K562 (cell line): ENCODE results near the gene NEURL1B. TPM values are rescaled to one million over a fixed set of nuclear protein-coding genes. Genes with fewer than 3 reads are reported as not detected.

ENCODE experiments used
- IRF2 ChIP-seq: sonication (generic); formaldehyde crosslinking; IDR thresholded peaks from 2 replicates; pipeline ENCODE4 v1.8.1; 2022; ENCODE audit warnings: mild to moderate bottlenecking, missing genetic modification reagents
- MYNN ChIP-seq, 2 experiments: sonication (generic); formaldehyde crosslinking in 1 of 2; IDR thresholded peaks; 2 replicates each; pipeline versions ENCODE4 v1.5.0 to v1.6.1; 2016 to 2020; ENCODE audit warnings: antibody characterized with exemption in 1 of 2, missing genetic modification reagents in 1 of 2
- XRCC3 ChIP-seq: fragments of 450-650 bp; IDR thresholded peaks from 2 replicates; pipeline ENCODE4 v1.6.1; 2017; ENCODE audit warnings: mild to moderate bottlenecking, moderate library complexity
- ZBTB40 ChIP-seq, 2 experiments: fragments of 450-650 bp in 1 of 2; sonication (generic) in 1 of 2; formaldehyde crosslinking in 1 of 2; IDR thresholded peaks; 2 replicates each; pipeline versions ENCODE4 v1.7.1 to v1.9.0; 2016 to 2022; ENCODE audit warnings: inconsistent platforms in 1 of 2, mild to moderate bottlenecking in 1 of 2, missing genetic modification reagents in 1 of 2
- ZNF695 ChIP-seq: fragments of 450-650 bp; formaldehyde crosslinking; IDR thresholded peaks from 2 replicates; pipeline ENCODE4 v1.4.0; 2020; ENCODE audit warnings: mild to moderate bottlenecking, moderate library complexity
- polyA plus RNA-seq, 8 experiments: library from polyadenylated mRNA; depleted of rRNA in 4 of 8; stranded (reverse) in 5 of 8; unstranded in 3 of 8; fragments of >200 nt; fragmentation: Nextera tagmentation in 2 of 8; fragmentation: Illumina TruSeq in 1 of 8; extraction: Ambion mirVana in 2 of 8; extraction: Trizol in 1 of 8; gene quantifications; 2 replicates each; pipeline versions ENCODE4 v1.2.1 to v1.2.3, GENCODE V29; 2011 to 2014; ENCODE audit warnings: inconsistent platforms in 1 of 8, missing spikeins in 1 of 8
- total RNA-seq, 7 experiments: library from RNA; depleted of rRNA in 6 of 7; stranded (reverse); fragments of >200 nt in 6 of 7; fragmentation: Illumina TruSeq in 2 of 7; extraction: Trizol in 2 of 7; gene quantifications; 2 replicates each; pipeline versions ENCODE4 v1.2.1 to v1.2.3, GENCODE V29; 2011 to 2021; ENCODE audit warnings: low replicate concordance in 1 of 7
- TF ChIP-seq, protein P1 (sequence below): fragments of 450-650 bp; IDR thresholded peaks from 2 replicates; pipeline ENCODE4 v1.6.1; 2018; ENCODE audit warnings: mild to moderate bottlenecking, low read depth; ENCODE audit not compliant: partially characterized antibody

Gene NEURL1B
- total and polyA plus RNA-seq, 9 of the 15 experiments (the other 6 are each of a cell fraction or from before 2014, with no cell fraction given) = 0.04 TPM; not detected in 8

GRCh38 chr5:172620506-172620905 lies 20.6 kb upstream of the NEURL1B start (continued):
- TF ChIP-seq ZBTB40 (IDR thresholded peaks at IDR 0.05) (no peak), ZBTB40 (CRISPR knock-in tag; IDR thresholded peaks at IDR 0.05) (no peak), IRF2 (CRISPR knock-in tag) (no peak), XRCC3 (no peak), MYNN (IDR thresholded peaks at IDR 0.05) (no peak), MYNN (CRISPR knock-in tag; IDR thresholded peaks at IDR 0.05) (no peak), ZNF695 (no peak)
- TF ChIP-seq, protein P1, sequence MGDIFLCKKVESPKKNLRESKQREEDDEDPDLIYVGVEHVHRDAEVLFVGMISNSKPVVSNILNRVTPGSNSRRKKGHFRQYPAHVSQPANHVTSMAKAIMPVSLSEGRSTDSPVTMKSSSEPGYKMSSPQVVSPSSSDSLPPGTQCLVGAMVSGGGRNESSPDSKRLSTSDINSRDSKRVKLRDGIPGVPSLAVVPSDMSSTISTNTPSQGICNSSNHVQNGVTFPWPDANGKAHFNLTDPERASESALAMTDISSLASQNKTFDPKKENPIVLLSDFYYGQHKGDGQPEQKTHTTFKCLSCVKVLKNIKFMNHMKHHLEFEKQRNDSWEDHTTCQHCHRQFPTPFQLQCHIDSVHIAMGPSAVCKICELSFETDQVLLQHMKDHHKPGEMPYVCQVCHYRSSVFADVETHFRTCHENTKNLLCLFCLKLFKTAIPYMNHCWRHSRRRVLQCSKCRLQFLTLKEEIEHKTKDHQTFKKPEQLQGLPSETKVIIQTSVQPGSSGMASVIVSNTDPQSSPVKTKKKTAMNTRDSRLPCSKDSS = no peak
